Measurements from ENCODE around the gene LRIT1.

LRIT1 gene

GRCh38 chr10:84236807-84237198 is 4.5 kb downstream of the LRIT1 start:
- H3K4me3 Mint-ChIP-seq: no peak overlapping the region
- no peak overlapping the region for H3K27ac Mint-ChIP-seq
- no peak for ATAC-seq (replicated peaks)
- no peak for DNase-seq
- H3K27me3 Mint-ChIP-seq: peaks cover 17 to 23% of the 10 kb centered on the region in 2 donors
- no peaks in the 10 kb centered on the region for H3K4me1 Mint-ChIP-seq
- no peaks in the 10 kb centered on the region for H3K36me3 Mint-ChIP-seq
- no peaks in the 10 kb centered on the region for H3K9me3 Mint-ChIP-seq

GRCh38 chr10:84235096-84235495 is 6.2 kb downstream of the LRIT1 start:
- no peaks in the 10 kb centered on the region for H3K4me1 Mint-ChIP-seq
- no peak for ATAC-seq (replicated peaks)
- no peak overlapping the region for H3K27ac Mint-ChIP-seq
- peaks cover 17 to 23% of the 10 kb centered on the region in 2 donors for H3K27me3 Mint-ChIP-seq
- DNase-seq: no peak
- H3K36me3 Mint-ChIP-seq: no peaks in the 10 kb centered on the region
- no peak overlapping the region for H3K4me3 Mint-ChIP-seq
- no peaks in the 10 kb centered on the region for H3K9me3 Mint-ChIP-seq

GRCh38 chr10:84234479-84234878 is 6.9 kb downstream of the LRIT1 start:
- Mint-ChIP-seq H3K4me3 (no peak overlapping the region), H3K36me3 (no peaks in the 10 kb centered on the region), H3K27ac (no peak overlapping the region), H3K4me1 (no peaks in the 10 kb centered on the region), H3K9me3 (no peaks in the 10 kb centered on the region), H3K27me3 (peaks cover 17 to 22% of the 10 kb centered on the region in 2 donors)
- DNase-seq (no peak), ATAC-seq (replicated peaks) (no peak)

DNA sequence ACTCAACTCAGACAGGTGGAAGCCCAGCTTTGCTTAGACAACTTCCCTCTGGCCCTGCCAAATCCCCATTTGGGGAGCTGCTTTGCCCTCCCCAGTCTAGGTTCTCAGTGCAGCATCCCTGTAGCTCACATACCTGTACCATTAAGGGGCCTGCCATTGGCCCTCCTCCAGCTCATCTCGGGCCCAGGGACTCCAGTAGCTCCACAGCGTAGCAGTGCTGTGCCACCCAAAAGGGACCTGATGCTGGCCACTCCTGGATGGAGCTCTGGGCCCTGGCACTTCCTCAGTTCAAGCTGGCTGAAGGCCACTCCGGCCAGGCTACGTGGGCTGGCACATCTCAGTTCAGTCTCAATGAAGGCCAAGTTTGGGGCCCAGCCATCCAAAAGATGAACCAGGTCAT is 7.4 kb downstream of the LRIT1 start:
- H3K4me1 Mint-ChIP-seq: no peaks in the 10 kb centered on the region
- H3K4me3 Mint-ChIP-seq: no peak overlapping the region
- H3K36me3 Mint-ChIP-seq: no peaks in the 10 kb centered on the region
- H3K27ac Mint-ChIP-seq: no peak overlapping the region
- DNase-seq: no peak
- peaks cover 0 to 1% of the 10 kb centered on the region in 2 donors for H3K9me3 Mint-ChIP-seq
- H3K27me3 Mint-ChIP-seq: peaks cover 17 to 19% of the 10 kb centered on the region in 2 donors
- no peak for ATAC-seq (replicated peaks)

GRCh38 chr10:84232376-84232775 is 9.0 kb downstream of the LRIT1 start:
- no peak for DNase-seq
- H3K9me3 Mint-ChIP-seq: peaks cover 0 to 5% of the 10 kb centered on the region in 2 donors
- no peaks in the 10 kb centered on the region for H3K4me1 Mint-ChIP-seq
- H3K27me3 Mint-ChIP-seq: peaks cover 13 to 30% of the 10 kb centered on the region in 2 donors
- no peak overlapping the region for H3K27ac Mint-ChIP-seq
- no peaks in the 10 kb centered on the region for H3K36me3 Mint-ChIP-seq
- no peak overlapping the region for H3K4me3 Mint-ChIP-seq
- ATAC-seq (replicated peaks): no peak

DNA sequence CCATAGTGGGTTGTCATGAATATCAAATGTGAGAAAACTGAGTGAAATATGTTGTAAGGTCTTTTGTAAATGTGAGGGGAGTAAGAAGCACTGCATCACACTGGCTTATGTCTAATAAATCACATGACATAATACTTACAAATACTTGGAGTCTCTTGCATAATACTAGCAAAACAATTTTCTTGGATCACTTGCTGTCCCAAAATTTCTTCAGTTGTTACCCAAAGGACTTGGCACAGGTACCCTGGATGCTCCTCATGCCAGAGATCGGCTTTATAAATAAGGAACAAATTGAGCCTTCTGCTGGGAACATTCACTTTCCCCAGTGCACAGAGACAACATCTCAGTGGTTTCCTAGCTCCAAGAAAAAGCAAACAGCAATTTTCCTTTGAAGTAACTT is 11.0 kb downstream of the LRIT1 start:
- ATAC-seq (replicated peaks) (no peak), DNase-seq (no peak)
- Mint-ChIP-seq H3K27ac (no peak overlapping the region), H3K4me3 (no peak overlapping the region), H3K4me1 (no peaks in the 10 kb centered on the region), H3K9me3 (peaks cover 0 to 5% of the 10 kb centered on the region in 2 donors), H3K27me3 (peaks cover 9 to 21% of the 10 kb centered on the region in 2 donors), H3K36me3 (no peaks in the 10 kb centered on the region)

DNA sequence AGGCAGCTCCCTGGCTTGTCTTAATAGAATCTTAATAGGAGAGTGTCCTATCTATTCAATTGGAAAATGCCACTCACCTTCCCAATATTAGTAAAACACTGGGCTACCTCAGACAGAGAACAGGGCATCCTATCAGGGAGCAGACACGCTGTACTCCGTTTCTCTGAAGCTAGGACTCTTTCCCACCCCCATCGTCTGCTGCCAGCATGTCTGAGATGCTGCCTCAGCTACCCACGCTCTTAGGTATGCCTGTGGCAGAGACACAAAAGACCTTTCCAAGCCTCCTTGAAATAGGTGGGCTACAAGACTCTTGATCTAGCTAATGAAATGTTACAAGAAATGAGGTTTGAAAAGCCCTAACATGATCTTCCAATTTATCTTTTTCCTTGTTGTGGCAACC is 13.5 kb downstream of the LRIT1 start:
- ATAC-seq (replicated peaks): no peak
- no peak overlapping the region for H3K4me3 Mint-ChIP-seq
- peaks cover 0 to 5% of the 10 kb centered on the region in 2 donors for H3K9me3 Mint-ChIP-seq
- no peak overlapping the region for H3K27ac Mint-ChIP-seq
- H3K36me3 Mint-ChIP-seq: no peaks in the 10 kb centered on the region
- no peak for DNase-seq
- no peaks in the 10 kb centered on the region for H3K4me1 Mint-ChIP-seq
- peaks cover 13 to 35% of the 10 kb centered on the region in 2 donors for H3K27me3 Mint-ChIP-seq

DNA sequence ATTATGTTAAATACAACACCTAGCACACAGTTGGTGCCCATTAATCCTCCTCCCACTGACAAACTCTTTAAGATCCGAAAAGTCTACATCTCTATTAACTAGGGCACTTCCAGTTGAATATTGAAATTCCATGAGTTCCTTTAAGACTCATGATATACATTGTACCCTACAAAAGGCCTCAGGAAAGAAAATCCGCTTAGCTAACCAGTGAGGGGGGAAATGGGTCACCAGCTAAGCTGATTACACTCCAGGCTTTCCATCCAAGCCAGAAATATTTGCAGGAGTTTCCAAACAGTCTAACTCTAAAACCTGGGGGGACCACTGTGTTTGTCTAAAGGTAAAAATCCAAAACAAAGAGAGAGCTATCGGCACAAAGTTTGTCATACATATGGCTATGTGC is 14.7 kb downstream of the LRIT1 start:
- Mint-ChIP-seq H3K27me3 (peaks cover 14 to 29% of the 10 kb centered on the region in 2 donors), H3K36me3 (no peaks in the 10 kb centered on the region), H3K4me1 (no peaks in the 10 kb centered on the region), H3K9me3 (peaks cover 0 to 5% of the 10 kb centered on the region in 2 donors), H3K27ac (no peak overlapping the region), H3K4me3 (no peak overlapping the region)
- ATAC-seq (replicated peaks): no peak
- no peak for DNase-seq

DNA sequence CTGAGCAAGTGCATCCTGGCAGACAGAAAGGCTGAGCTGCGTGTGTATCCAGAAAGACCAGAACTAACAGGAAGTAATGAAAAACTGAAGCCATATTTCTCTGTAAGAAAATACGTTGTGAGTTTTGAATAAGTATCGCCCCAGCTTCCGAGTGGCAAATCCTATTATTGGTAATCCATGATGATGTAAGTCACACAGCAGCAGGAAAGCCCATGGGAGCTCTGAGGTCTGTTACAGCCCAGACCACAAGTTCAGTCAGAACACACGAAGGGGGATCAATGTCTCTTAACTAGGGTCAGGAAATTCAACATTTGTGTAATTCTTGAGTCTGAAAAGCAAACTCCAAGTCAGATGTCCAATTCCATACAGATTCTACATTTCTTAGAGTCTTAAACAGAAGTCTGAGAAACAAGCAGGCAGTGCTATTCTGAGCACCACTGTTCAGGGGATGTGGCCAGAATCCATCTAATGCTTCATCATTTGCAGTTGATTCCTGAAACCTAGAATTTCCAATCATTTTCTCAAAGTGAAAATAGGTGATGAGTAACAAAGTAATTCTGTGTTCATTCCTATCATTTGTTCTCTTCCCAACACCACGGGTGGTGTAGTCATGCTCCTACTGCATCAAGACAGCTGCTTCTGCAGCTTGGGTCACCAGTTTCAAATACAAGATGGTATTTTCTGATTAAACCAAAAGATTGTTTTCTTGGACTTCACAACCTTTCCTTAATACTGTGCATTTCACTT is 15.7 kb downstream of the LRIT1 start, which contains the start of gene LRIT2:
TSS of gene LRIT2 (minus strand) at position 118 of the 747 bp plus-strand sequence. CDS start at position 94, 24 bp downstream.
- Mint-ChIP-seq H3K36me3 (no peaks in the 10 kb centered on the region), H3K9me3 (peaks cover 0 to 5% of the 10 kb centered on the region in 2 donors), H3K27me3 (peaks cover 16 to 35% of the 10 kb centered on the region in 2 donors)

DNA sequence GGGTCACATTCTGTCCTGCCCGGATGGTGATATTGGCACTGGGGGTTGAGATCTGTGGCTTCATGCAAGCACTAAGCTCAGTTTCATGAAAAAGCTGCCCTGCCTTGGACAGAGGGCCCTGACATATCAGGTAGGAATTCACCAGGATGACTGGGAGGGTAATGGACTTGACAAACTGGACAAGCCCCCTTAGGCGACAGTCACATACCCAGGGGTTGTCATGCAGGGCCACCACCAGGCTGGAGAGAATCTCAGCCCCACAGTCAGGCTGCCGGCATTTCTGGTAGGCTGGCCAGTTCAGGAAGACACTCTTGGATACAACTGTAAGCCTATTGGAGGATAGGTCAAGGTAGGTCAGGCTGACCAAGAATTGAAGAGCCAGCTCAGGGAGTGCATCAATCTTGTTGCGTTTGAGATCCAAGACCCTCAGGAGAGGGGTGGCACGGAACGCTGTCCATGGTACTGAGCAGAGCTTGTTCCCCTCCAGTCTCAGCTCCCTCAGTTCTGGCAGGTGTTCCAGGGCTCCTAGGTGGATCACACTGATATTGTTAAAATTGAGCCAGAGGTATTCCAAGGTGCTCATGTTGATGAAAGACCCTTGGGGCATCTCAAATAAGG is 16.8 kb downstream of the LRIT1 start:
- no peak overlapping the region for H3K4me3 Mint-ChIP-seq
- no peaks in the 10 kb centered on the region for H3K36me3 Mint-ChIP-seq
- H3K9me3 Mint-ChIP-seq: peaks cover 2 to 5% of the 10 kb centered on the region in 2 donors
- peaks cover 16 to 37% of the 10 kb centered on the region in 2 donors for H3K27me3 Mint-ChIP-seq
- DNase-seq (no peak), ATAC-seq (replicated peaks) (no peak)
- H3K4me1 Mint-ChIP-seq: no peaks in the 10 kb centered on the region
- H3K27ac Mint-ChIP-seq: no peak overlapping the region

More for the DNA sequence above, 15.7 kb downstream of the LRIT1 start, which contains the start of gene LRIT2:
- Mint-ChIP-seq H3K4me3 (no peak within 1 kb of the TSS), H3K4me1 (no peaks in the 10 kb centered on the region), H3K27ac (no peak within 1 kb of the TSS)
- DNase-seq (no peak), ATAC-seq (replicated peaks) (no peak)

GRCh38 chr10:84221916-84222315 is 19.4 kb downstream of the LRIT1 start:
- H3K4me3 Mint-ChIP-seq: no peak overlapping the region
- no peaks in the 10 kb centered on the region for H3K36me3 Mint-ChIP-seq
- H3K9me3 Mint-ChIP-seq: peaks cover 4 to 7% of the 10 kb centered on the region in 2 donors
- ATAC-seq (replicated peaks): no peak
- H3K27ac Mint-ChIP-seq: no peak overlapping the region
- no peak for DNase-seq
- H3K4me1 Mint-ChIP-seq: no peaks in the 10 kb centered on the region
- peaks cover 24 to 25% of the 10 kb centered on the region in 2 donors for H3K27me3 Mint-ChIP-seq

GRCh38 chr10:84217746-84218145 is 23.6 kb downstream of the LRIT1 start:
- Mint-ChIP-seq H3K27ac (no peak overlapping the region), H3K4me3 (no peak overlapping the region), H3K36me3 (no peaks in the 10 kb centered on the region), H3K4me1 (peaks cover 0 to 2% of the 10 kb centered on the region in 2 donors), H3K27me3 (peaks cover 13 to 25% of the 10 kb centered on the region in 2 donors), H3K9me3 (peaks cover 4 to 7% of the 10 kb centered on the region in 2 donors)
- no peak for ATAC-seq (replicated peaks)
- DNase-seq: no peak

DNA sequence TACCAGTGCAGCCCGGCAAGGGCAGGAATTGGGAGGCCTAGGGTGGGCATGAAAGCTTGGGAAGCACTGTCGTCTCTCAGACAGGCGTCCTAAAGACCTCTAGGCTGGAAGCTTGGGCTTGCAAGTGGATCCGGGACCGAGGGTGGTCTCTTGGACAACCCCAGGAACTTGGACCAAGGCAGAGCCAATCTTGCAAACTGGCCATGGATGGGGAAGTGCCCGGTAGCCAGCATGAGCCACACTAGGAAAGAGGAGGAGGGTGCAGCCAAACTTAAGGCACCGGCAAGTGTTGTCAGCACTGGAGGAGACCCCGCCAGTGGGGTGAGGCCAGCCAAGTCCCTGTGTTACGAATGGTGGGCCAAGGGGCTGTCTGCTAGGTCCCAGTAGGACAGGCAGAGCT is 24.5 kb downstream of the LRIT1 start:
- no peak for DNase-seq
- no peak for ATAC-seq (replicated peaks)
- peaks cover 0 to 2% of the 10 kb centered on the region in 2 donors for H3K4me1 Mint-ChIP-seq
- no peaks in the 10 kb centered on the region for H3K36me3 Mint-ChIP-seq
- H3K4me3 Mint-ChIP-seq: no peak overlapping the region
- peaks cover 4 to 7% of the 10 kb centered on the region in 2 donors for H3K9me3 Mint-ChIP-seq
- H3K27ac Mint-ChIP-seq: no peak overlapping the region
- peaks cover 13 to 22% of the 10 kb centered on the region in 2 donors for H3K27me3 Mint-ChIP-seq

DNA sequence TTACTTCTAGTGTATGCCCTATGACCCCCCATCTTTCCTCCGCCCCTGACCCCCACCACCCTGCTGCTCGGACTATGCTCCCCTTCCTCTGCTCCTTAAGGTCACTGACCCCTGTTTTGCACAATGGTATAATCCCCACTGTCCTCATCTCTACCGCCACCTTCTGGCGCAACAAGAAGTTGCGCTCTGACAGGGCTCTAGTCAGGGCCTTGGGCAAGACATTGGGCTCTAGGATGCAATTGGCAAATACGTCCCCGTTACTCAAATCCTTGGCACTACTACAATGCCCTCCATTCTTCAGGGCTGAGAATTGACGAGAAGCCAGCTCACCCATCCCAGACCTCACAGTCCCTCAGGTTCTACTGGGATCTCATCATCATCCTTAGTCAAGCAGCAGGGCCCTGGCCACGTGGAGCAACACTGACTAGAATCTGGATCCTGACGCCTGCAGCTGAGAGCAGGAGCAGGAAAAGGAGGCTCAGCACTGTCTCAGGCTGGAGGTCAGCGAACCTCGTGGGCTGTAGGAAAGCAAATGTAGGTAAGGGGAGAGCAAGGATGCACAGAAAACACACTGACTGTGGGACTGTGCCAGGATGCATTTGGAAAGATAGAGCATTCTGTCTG is 26.6 kb downstream of the LRIT1 start:
- DNase-seq: peak; percentile 13
- peaks cover 4 to 7% of the 10 kb centered on the region in 2 donors for H3K9me3 Mint-ChIP-seq
- H3K4me1 Mint-ChIP-seq: peaks cover 0 to 2% of the 10 kb centered on the region in 2 donors
- no peaks in the 10 kb centered on the region for H3K36me3 Mint-ChIP-seq
- H3K4me3 Mint-ChIP-seq: peak overlapping the region in 1 of 2 donors; percentile 30
- peak; percentile 58 to 82 for ATAC-seq (replicated peaks)
- no peak overlapping the region for H3K27ac Mint-ChIP-seq
- peaks cover 8 to 18% of the 10 kb centered on the region in 2 donors for H3K27me3 Mint-ChIP-seq

All from stimulated activated naive B cell treated with anti-CD40 and anti-IgM and Interleukin-4, amounts not matched to agents 10 μg/mL and 1 μg/mL and 100 μg/mL, for 72 hours (primary cell).